ENCODE measurements around the gene FSTL1.

The FSTL1 gene

DNA sequence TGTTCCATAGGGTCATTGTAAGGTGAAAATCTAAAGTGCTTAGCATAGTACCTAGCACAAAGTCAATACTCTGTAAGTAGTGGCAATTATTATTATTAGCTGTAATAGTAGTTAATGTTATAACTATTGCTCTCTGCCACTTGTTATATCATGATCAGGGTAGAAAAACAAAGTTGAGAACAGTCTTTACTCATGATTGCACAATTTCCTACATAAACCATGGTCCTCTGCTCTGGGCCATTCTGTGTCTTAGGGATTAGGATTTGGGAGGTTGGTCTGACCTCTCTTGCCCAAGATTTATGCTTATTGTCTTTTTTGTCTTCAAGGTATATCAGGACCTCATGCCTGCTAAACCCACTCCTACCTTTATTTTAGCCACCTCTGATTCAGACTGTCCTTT, 97.3 kb downstream of the FSTL1 start:
- DNase-seq (ENCODE audit: low spot score) = no peak

DNA sequence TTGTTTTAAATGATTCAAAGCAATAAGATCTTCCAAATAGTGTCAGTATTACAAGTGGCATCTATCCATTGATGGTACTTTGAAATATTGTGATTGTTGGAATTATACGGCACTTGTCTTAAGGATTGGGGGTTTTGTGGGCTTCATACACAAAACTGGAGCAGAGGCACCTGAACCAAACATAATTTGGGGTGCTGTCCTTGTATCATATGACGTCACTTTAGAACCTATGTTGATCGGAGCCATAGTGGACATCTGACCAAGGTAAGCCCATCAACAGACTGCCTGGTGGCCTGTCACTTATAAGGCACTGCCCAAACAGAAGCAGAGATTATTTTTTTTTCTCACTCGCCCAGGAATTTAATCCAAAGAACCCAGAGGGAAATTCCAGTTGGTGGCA, 98.8 kb downstream of the FSTL1 start:
- DNase-seq (ENCODE audit: low spot score) = no peak

DNA sequence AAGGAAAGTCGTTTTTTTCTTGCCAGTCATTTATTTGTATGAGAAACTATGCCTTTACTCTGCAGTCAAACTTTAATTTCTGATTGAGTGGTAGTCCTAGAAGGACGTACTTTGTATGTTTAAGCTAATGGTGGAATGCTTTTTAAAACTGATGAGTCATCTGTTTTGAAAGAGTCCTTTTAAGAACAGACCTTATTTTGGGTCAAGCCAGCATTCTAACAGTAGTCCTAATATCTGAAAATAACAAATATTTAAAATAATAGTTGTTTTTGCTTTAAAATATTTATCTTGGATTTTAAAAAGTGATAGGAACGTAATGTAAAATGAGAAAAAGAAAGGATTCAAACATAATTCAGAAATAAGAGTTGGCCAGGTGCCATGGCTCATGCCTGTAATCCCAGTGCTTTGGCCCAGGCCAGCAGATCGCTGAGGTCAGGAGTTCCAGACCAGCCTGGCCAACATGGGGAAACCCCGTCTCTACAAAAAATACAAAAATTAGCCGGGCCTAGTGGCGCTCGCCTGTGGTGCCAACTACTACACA, 100.3 kb downstream of the FSTL1 start:
- peak; percentile 40 for DNase-seq (ENCODE audit: low spot score)

DNA sequence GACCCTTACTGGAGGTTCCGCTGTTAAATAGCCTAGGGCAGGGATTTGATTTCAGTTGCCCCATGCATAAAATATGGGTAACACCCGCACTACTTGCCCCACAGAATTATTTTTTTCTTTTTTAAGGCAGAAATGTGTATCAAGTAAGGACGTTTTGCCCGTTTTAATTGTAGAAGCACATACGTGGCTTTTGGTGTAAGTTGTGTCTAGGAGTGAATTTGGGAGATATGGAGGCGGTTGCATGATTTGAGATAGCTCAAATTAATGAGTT, 101.0 kb downstream of the FSTL1 start:
- no peak for DNase-seq (ENCODE audit: low spot score)

DNA sequence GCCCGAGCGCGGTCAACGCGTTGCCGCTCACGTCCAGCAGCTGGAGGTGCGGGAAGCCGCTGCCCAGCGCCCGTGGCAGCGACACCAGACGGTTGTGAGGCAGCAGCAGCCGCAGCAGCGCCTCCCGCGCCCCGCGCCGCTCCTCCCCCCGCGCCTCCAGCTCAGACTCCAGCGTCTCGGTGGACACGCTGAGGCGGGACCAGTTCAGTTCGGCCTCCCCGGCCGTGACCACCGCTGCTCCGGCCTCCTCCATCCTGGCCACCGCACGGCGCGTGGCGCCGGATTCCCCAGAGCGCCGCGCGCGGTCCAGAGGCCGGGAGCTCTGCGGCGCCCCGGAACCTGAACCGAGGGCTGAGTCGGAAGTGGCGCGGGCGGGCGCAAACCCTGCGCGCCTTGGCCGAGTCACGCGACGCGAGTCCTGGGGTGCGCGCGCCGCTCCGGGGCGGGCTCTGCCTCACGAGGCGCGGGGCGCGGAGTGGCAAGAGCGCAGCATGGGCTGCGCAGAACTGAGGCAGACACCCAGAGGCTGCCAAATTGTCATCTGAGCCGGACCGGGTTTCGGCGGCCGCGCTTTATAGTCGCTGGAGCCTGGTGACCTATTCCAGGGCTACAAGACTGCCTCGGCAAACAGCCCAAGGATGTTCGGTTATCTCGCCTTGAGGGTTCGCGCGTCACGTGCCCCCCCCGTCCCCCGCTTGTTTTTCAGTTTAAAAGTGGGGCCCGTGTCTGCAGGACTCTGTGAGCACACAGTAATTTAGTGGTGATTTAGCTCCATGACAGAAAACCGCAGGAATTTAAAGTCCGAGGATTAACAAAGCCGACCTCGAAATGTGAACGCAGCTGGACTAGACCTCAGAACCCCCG, 101.6 kb downstream of the FSTL1 start, which contains the start of gene LRRC58:
LRRC58 (minus strand) TSS at position 364 of the 864 bp plus-strand sequence; CDS start at position 253, 111 bp downstream.
- DNase-seq (ENCODE audit: low spot score) = peak; percentile 89

DNA sequence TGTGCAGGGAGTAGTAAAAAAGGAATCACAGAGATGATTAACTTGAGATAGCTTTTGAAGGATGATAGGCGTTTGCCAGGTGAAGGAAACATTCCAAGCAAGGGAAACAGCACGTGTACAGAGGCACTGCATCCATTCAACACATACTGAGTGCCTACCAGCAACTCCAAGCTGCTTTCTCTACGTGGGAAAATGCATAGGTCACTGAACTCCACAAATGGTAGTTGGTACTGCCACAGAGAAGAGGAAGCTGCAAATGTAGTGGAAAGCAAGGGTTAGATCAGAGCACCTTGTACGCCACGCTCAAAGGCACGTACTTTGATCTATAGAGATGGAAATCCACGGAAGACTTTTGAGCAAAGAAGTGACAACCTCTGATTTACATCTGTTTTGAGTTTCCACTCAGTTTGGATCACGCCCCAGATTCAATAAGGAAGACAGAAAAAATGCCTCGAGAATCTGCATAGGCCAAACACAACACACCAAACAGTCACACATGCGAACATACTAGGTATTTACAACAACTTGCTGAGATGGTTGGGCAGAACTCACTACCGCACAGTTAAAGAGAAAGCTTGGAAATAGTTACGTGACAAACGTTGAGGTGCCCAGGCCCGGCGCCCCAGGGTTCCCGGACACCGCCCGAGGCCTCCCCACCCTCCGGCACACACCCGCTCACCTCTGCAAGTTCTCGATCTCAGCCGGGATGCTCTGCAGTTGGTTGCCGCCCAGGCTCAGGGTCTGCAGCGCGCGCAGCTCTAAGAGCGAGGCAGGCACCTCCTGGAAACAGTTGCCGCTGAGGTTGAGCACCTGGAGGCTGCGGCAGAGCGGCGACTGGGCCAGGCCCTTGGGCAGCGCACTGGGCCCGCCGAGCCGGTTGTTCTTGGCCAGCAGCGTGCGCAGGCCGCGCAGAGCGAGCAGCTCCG, 102.5 kb downstream of the FSTL1 start:
- DNase-seq (ENCODE audit: low spot score) = peak; percentile 68

DNA sequence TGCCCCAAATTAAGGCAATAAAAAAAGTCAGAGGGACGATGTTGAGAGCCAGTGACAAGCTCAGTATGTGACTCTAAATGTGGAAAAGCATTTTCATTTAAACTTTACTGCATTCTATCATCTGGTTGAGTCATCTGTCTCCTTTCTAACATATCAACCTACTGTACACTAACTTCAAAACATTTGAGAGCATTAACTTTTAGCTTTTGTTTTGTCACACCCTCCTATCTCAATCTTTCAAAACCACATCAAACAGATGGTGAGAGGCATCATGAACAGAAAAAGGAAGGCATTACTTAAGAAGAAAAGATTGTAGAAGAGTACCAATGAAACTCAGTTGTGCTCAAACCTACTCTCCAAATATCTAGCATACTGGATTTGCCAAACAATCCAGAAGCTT, 106.4 kb downstream of the FSTL1 start:
- peak; percentile 95 for DNase-seq (ENCODE audit: low spot score)

Data from SW480 (cell line).